Sigmoid colon (tissue), 4 donors: ENCODE results near the gene PCBD1.

Source experiments
- POLR2AphosphoS5 ChIP-seq, 4 donors: sonication (generic); formaldehyde crosslinking; IDR thresholded peaks; one replicate each; pipeline ENCODE4 v1.6.1; 2017; ENCODE audit warnings: antibody characterized with exemption in 4 of 4
- TF ChIP-seq, protein P1 (sequence below), 4 experiments: fragments of 450-650 bp in 3 of 4; fragments of 200-600 bp in 1 of 4; IDR thresholded peaks; one replicate each; pipeline ENCODE4 v1.5.1; 2016 to 2019; ENCODE audit warnings: antibody characterized with exemption in 4 of 4, mild to moderate bottlenecking in 3 of 4, moderate library complexity in 2 of 4

DNA sequence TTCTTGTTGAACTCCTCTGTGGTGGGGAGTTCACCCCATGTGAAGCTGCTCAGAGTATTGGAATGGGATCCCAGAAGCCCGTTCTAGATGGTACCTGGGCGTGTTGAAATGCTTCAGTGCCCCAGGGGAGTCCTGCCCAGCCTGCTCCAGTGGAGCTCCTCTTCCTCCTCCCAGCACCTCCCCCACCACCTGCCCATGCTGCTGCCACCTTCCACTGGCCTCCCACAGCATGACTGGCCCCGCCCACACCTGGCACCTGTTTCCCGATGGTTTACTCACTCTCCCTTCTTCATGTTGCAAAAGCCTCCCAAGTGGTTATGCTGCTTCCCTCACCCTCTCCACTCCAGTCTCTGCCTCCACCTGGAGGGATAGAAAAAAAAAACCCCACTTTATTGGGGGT is 32.2 kb upstream of the PCBD1 start:
- TF ChIP-seq, protein P1, sequence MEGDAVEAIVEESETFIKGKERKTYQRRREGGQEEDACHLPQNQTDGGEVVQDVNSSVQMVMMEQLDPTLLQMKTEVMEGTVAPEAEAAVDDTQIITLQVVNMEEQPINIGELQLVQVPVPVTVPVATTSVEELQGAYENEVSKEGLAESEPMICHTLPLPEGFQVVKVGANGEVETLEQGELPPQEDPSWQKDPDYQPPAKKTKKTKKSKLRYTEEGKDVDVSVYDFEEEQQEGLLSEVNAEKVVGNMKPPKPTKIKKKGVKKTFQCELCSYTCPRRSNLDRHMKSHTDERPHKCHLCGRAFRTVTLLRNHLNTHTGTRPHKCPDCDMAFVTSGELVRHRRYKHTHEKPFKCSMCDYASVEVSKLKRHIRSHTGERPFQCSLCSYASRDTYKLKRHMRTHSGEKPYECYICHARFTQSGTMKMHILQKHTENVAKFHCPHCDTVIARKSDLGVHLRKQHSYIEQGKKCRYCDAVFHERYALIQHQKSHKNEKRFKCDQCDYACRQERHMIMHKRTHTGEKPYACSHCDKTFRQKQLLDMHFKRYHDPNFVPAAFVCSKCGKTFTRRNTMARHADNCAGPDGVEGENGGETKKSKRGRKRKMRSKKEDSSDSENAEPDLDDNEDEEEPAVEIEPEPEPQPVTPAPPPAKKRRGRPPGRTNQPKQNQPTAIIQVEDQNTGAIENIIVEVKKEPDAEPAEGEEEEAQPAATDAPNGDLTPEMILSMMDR (IDR thresholded peaks at IDR 0.05): no peak
- TF ChIP-seq POLR2AphosphoS5 (IDR thresholded peaks at IDR 0.05): no peak
